Measurements from ENCODE around the gene LUC7L3.

LUC7L3 gene

DNA sequence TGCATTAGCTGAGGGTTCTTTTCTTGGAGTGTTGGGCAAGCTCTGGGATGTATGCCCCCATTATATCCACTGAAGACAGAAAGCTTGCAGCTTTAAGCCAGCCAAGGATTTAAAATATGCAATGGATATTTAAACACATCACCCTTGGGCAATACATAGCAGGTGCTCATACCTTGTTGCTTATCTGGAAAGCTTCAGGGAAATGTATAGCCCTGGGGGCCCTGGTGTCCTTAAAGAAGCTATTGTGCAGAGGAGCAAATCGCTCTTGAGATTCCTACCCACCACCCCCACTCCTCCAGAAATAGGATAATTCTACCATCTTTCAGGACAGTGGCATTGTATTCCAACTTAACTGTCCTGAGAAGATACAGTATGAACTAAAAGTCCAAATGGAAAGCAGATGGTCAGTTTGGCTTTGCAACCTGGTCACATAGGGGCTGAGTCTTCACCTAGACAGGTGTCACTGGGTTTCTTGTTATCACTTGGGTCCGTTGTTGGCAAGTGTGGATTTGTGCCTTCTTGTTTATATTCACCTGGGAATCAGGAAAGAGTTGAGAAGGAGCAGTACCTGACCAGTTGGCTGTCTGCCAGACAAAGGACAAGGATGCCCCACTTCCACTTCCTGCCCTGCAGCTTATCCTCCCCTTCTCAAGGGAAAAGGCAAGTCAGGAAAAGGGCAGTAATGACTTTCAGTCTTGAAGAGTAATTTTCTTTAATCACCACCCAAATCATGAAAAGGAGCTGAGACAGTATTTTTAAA is 44.5 kb downstream of the LUC7L3 start:
- no peak for DNase-seq

DNA sequence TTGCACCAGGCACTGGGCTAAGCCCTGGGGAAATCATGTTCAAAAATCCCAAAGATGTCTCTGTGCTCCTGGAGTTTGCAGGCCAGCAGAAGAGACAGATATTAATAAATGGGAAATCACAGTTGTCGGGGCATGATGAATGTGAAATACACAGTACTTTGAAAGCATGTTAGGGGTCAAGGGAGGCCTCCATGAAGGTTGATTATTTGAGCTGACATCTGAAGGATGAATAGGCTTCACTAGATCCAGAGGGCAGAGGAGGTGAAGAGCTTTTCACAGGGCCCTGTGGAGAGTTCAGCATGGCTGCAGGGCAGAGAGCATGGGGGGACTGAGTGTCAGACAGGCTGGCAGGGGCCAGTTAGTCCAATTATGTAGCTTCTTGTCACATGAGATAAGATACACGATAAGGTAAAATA is 45.3 kb downstream of the LUC7L3 start:
- no peak for DNase-seq

GRCh38 chr17:50765454-50766221 is 46.2 kb downstream of the LUC7L3 start:
- DNase-seq = no peak

DNA sequence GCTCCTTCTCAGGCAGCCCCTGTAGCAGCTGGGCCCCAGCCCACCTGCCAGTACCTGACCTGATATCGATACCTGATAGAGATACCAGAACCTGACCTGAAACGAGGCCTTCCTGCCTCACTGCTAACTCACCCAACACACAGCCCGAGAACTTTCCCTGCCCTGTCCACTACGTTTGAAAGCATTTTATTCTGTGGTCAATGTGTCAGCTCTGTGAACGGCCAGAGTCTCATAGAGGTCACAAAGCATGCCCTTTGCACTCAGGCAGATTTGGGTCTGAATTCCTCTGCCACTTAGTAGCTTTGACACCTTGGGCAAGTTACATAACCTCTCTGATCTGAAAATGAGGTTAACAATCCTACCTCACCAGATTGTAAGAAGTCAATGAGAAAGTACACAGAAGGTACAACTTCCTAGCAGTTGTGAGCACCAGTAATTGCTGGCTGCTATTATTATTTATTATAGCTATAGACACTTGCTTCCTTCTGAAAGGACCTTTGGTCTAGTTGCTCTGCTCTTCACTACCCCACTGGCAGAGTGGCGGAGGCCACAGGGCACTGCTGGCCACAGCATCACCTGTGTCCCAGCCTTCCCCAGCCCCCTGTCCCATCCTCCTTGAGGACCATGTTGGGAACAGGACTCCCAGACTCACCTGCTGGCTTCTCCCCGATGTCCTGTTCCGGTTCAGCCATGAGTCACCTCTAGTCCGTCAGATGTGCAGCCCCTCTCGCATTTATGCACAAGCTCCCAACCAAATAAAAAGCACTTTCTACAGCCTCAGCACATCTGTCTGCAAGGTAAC is 47.0 kb downstream of the LUC7L3 start:
- DNase-seq = no peak

GRCh38 chr17:50767030-50767429 is 47.6 kb downstream of the LUC7L3 start:
- DNase-seq = no peak

- no peak for DNase-seq
Measured at GRCh38 chr17:50767446-50767845, 48.0 kb downstream of the LUC7L3 start, which contains the start of gene ANKRD40CL. Gene ANKRD40CL, minus strand, starts transcription at chr17:50767518. Its CDS starts 605 bp downstream, at chr17:50766913.

- DNase-seq = no peak
Measured at GRCh38 chr17:50768346-50768761, 49.0 kb downstream of the LUC7L3 start.

GRCh38 chr17:50769884-50770283 is 50.5 kb downstream of the LUC7L3 start:
- DNase-seq = no peak

GRCh38 chr17:50770346-50770745 is 50.9 kb downstream of the LUC7L3 start:
- no peak for DNase-seq

DNA sequence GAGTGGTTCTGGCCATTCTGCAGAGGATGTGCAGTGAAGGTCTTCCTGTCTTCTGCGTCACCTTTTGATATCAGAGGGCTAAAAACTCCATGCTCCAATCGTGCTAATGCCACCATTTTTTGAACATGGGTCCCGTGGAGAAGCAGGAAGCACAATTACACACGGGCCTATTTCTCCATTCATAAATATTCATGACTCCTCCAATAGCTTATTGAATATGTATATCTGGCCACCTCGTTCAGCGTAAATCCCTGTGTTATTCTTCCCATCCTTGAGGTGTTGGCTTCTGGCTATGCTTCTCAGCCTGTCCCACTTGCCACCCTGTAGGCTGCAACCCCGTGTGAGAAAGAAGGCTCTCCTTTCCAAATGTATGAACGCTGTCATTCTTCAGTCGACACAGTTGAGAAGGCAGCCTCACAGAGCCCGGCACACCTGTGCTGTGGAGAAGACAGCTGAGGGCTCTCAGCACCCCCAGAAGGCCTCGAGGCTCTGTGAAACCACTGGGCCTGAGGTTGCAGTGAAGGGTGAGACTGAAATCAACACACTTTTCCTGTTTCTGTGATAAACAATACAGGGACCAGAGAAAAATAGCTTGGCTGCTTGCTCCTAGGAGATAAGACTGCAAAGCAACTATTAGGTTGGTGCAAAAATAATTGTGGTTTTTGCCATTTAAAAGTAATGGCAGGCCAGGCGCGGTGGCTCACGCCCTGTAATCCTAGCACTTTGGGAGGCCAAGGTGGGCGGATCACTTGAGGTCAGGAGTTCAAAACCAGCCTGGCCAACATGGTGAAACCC is 52.8 kb downstream of the LUC7L3 start:
- DNase-seq = no peak

GRCh38 chr17:50774225-50774803 is 54.9 kb downstream of the LUC7L3 start:
- no peak for DNase-seq

DNA sequence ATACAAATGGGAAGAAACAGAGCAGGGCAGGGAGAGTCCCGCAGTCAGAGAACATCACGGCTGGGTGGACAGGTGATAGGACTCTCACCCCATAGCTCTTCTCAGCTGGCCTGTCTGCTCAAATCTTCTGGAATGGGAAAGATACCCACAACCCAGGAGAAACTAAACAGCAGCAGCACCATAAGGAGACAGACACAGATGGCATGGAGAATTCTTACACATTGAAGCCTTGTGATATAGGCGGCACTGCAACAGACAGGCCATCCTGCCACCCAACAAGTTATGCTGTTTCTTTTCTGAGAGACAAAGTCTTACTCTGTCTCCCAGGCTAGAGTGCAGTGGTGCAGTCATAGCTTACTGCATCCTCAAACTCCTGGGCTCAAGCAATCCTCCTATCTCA is 56.5 kb downstream of the LUC7L3 start:
- no peak for DNase-seq

DNA sequence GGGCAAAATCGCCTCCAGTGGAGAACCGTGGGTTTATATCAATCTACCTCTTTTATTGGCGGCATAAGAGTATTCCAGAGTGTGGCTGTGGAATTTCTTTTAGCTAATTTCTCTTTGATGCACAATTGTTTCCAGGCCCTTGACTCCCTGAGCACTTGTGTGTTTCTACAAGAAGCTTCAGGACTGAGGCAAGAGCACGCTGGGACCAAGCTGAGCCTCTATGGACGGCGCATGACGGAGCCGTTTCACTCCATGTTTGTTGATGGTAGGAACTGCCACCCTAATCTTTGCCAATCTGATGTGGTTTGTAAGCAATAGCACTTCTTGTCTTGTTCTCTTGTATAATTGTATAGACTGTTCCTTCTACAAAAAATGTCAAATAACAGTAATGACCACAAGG is 59.1 kb downstream of the LUC7L3 start:
- DNase-seq = no peak

DNA sequence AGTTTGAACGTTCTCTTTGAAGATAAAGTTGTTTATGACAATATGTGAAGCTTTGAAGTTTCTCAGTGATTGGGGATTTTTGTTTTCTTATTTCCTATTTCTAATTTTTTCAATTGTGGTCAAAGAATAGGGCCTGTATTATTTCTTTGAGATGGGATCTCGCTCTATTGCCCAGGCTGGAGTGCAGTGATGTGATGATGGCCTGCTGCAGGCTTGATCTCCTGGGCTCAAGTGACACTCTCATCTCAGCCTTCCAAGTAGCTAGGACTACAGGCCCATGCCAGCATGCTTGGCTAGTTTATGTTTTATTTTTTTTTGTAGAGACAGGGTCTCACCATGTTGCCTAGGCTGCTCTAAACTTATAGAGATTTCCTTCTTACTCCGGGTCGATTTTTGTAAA is 59.6 kb downstream of the LUC7L3 start:
- DNase-seq = no peak

- DNase-seq = no peak
Measured at GRCh38 chr17:50779747-50780353, 60.4 kb downstream of the LUC7L3 start.

DNA sequence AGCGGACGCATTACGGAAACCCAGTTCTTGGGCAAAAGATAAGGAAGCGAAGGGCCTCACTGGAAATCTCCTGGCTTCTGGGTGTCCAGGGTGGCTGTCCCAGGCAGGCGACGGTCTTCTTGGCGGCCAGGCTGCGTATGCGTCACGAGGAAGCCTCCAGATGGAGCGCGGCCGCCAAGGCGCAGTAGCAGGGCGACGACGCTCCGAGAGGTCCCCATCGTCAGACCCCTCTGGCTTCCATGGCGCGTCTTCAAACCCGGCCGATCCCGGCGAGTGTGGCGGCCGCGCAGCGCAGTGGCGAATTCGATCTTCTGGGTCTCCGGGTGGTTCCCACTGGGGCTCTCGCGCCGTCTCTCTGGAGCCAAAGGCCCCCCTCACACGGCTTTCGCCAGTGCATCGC is 61.8 kb downstream of the LUC7L3 start:
- DNase-seq = no peak

GRCh38 chr17:50783193-50783660 is 63.8 kb downstream of the LUC7L3 start:
- DNase-seq = peak; percentile 75

- DNase-seq = no peak
Measured at GRCh38 chr17:50783905-50784304, 64.5 kb downstream of the LUC7L3 start.

GRCh38 chr17:50785126-50785525 is 65.7 kb downstream of the LUC7L3 start:
- no peak for DNase-seq

- DNase-seq = no peak
Measured at GRCh38 chr17:50785946-50786570, 66.7 kb downstream of the LUC7L3 start.

GRCh38 chr17:50787106-50787505 is 67.7 kb downstream of the LUC7L3 start:
- no peak for DNase-seq

Data from stimulated activated CD4-positive, alpha-beta T cell treated with anti-CD3 and anti-CD28 coated beads, Interleukin-12 subunit alpha, Interleukin-12 subunit beta, amount 100 ng/mL, for 4 hours (primary cell).